ENCODE results near the gene CCR5. TPM values are rescaled to one million over a fixed set of nuclear protein-coding genes. Genes with fewer than 3 reads are reported as not detected.

Gene CCR5
- total and polyA plus RNA-seq, 10 donors, result 2.0 to 15.5 (median 6.8) TPM

DNA sequence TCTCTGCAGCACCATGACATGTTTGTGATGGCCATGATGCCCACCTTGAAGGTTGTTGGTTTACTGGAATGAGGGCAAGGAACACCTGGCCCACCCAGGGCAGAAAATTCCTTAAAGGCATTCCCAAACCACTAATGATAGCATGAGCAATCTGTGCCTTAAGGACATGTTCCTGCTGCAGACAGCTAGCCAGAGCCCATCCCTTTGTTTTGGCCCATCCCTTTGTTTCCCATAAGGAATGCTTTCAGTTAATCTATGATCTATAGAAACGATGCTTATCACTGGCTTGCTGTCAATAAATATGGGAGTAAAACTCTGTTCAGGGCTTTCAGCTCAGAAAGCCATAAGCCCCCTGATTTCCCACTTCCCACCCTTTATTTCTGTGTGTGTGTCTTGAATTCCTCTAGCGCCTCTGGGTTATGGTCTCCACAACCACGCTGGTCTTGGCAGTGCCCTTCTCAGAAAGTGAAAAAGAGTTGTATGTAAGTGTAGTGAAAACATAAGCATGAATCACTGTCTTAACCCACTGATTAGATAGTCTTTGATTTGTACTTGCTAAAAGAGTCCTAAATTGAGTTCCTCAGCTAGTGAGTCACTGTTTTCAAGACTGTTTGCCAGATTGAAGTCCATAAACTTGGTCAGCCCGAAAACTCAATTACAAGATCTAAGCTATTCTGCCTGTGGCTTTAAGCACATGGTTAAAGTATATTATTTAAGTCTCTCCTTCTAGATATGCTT, 35.8 kb upstream of the CCR5 start:
- peaks cover 0 to 9% (median 2%) of the 10 kb centered on the region in 6 donors for H3K4me1 ChIP-seq
- no peak overlapping the region for H3K27ac ChIP-seq
- no peak overlapping the region for H3K4me3 ChIP-seq
- H3K36me3 ChIP-seq, result no peaks in the 10 kb centered on the region
- intact Hi-C loops (cut with DNase I; ENCODE audit: low total_unique reads), result no loop called here
- TF ChIP-seq POLR2AphosphoS5 (IDR thresholded peaks at IDR 0.05) (no peak), POLR2A (IDR thresholded peaks at IDR 0.05) (no peak)
- no peaks in the 10 kb centered on the region for H3K27me3 ChIP-seq (replicated peaks in 1 of 7)
- 61 to 80% (median 65%) methylated on average over 4 of the region's 4 CpGs for WGBS, 5 donors
- no peak for DNase-seq
- peaks cover 3 to 27% (median 21%) of the 10 kb centered on the region in 8 donors for H3K9me3 ChIP-seq

GRCh38 chr3:46335541-46335940, 35.2 kb upstream of the CCR5 start:
- H3K36me3 ChIP-seq, result no peaks in the 10 kb centered on the region
- intact Hi-C loops (cut with DNase I; ENCODE audit: low total_unique reads), result no loop called here
- no peak overlapping the region for H3K27ac ChIP-seq
- no peaks in the 10 kb centered on the region for H3K27me3 ChIP-seq (replicated peaks in 1 of 7)
- no peak for DNase-seq
- H3K4me3 ChIP-seq, result no peak overlapping the region
- H3K9me3 ChIP-seq, result peaks cover 3 to 32% (median 26%) of the 10 kb centered on the region in 8 donors
- WGBS, 5 donors, result 78 to 90% (median 88%) methylated on average over 3 of the region's 3 CpGs
- TF ChIP-seq POLR2A (IDR thresholded peaks at IDR 0.05), result no peak
- no peak for TF ChIP-seq POLR2AphosphoS5 (IDR thresholded peaks at IDR 0.05)
- no peak for TF ChIP-seq CTCF (IDR thresholded peaks at IDR 0.05 in 8 of 11, conservative IDR thresholded peaks at IDR 0.05 in 3 of 11)
- H3K4me1 ChIP-seq, result peaks cover 0 to 9% (median 2%) of the 10 kb centered on the region in 6 donors

GRCh38 chr3:46337911-46338310, 32.8 kb upstream of the CCR5 start:
- H3K4me1 ChIP-seq, result peaks cover 0 to 9% (median 2%) of the 10 kb centered on the region in 6 donors
- H3K27me3 ChIP-seq (replicated peaks in 1 of 7), result no peaks in the 10 kb centered on the region
- H3K9me3 ChIP-seq, result peaks cover 3 to 32% (median 26%) of the 10 kb centered on the region in 8 donors
- TF ChIP-seq CTCF (IDR thresholded peaks at IDR 0.05 in 8 of 11, conservative IDR thresholded peaks at IDR 0.05 in 3 of 11) (no peak), POLR2AphosphoS5 (IDR thresholded peaks at IDR 0.05) (no peak), POLR2A (IDR thresholded peaks at IDR 0.05) (no peak)
- no peaks in the 10 kb centered on the region for H3K36me3 ChIP-seq
- intact Hi-C loops (cut with DNase I; ENCODE audit: low total_unique reads), result no loop called here
- DNase-seq, result no peak
- no peak overlapping the region for H3K4me3 ChIP-seq
- H3K27ac ChIP-seq, result no peak overlapping the region

DNA sequence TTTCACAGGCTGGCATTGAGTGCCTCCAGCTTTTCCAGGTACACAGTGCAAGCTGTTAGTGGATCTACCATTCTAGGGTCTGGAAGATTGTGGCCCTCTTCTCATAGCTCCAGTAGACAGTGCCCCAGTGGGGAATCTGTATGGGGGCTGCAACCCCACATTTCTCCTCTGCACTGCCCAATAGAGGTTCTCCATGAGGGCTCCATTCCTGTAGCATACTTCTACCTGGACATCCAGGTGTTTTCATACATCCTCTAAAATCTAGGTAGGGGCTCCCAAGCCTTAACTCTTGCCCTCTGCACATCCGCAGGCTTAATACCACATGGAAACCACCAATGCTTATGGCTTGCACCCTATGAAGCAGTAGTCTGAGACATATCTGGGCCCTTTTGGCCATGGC, 31.9 kb upstream of the CCR5 start:
- H3K27ac ChIP-seq, result no peak overlapping the region
- no peak overlapping the region for H3K4me3 ChIP-seq
- H3K36me3 ChIP-seq, result no peaks in the 10 kb centered on the region
- 96 to 100% (median 100%) methylated on average over 1 of the region's 1 CpG for WGBS, 5 donors
- intact Hi-C loops (cut with DNase I; ENCODE audit: low total_unique reads), result no loop called here
- H3K9me3 ChIP-seq, result peaks cover 3 to 32% (median 26%) of the 10 kb centered on the region in 8 donors
- no peak for TF ChIP-seq CTCF (IDR thresholded peaks at IDR 0.05 in 8 of 11, conservative IDR thresholded peaks at IDR 0.05 in 3 of 11)
- no peak for TF ChIP-seq POLR2A (IDR thresholded peaks at IDR 0.05)
- no peak for TF ChIP-seq POLR2AphosphoS5 (IDR thresholded peaks at IDR 0.05)
- DNase-seq, result no peak
- H3K4me1 ChIP-seq, result peaks cover 0 to 7% (median 1%) of the 10 kb centered on the region in 6 donors
- no peaks in the 10 kb centered on the region for H3K27me3 ChIP-seq (replicated peaks in 1 of 7)
